Small intestine (tissue), 7 donors: ENCODE results near the gene TEX44. TPM values are rescaled to one million over a fixed set of nuclear protein-coding genes. Genes with fewer than 3 reads are reported as not detected.

Experiments
- DNase-seq, 2 donors: peaks; one replicate each; pipeline versions ENCODE4 v3.0.0 to v3.0.0-alpha.2; 2013
- FAIRE-seq: peaks from 2 replicates; lab custom pipeline; 2012; peaks lifted over from hg19 to GRCh38; lab: Jason Lieb, UNC
- H3K27ac ChIP-seq, 3 donors: one replicate each; pipeline ENCODE4 v1.5.1; 2013; ENCODE audit warnings: low read length in 2 of 3, mild to moderate bottlenecking in 2 of 3, control low read depth in 1 of 3, inconsistent platforms in 1 of 3, low read depth in 1 of 3, moderate library complexity in 1 of 3
- H3K27me3 ChIP-seq, 3 donors: one replicate each; pipeline ENCODE4 v1.6.1; 2013; ENCODE audit warnings: low read length in 3 of 3, inconsistent platforms in 1 of 3; ENCODE audit not compliant: control insufficient read depth in 3 of 3, insufficient read depth in 3 of 3
- H3K36me3 ChIP-seq, 3 donors: one replicate each; pipeline ENCODE4 v1.6.1; 2013; ENCODE audit warnings: low read length in 3 of 3, inconsistent platforms in 1 of 3, low read depth in 1 of 3, mild to moderate bottlenecking in 1 of 3, moderate library complexity in 1 of 3; ENCODE audit not compliant: control insufficient read depth in 3 of 3, insufficient read depth in 2 of 3
- H3K4me1 ChIP-seq, 3 donors: one replicate each; pipeline ENCODE4 v1.6.1; 2013; ENCODE audit warnings: low read length in 2 of 3, inconsistent platforms in 1 of 3, low read depth in 1 of 3, mild to moderate bottlenecking in 1 of 3, moderate library complexity in 1 of 3; ENCODE audit not compliant: control insufficient read depth in 3 of 3, insufficient read depth in 2 of 3
- H3K4me3 ChIP-seq, 3 donors: one replicate each; pipeline ENCODE4 v1.5.1; 2013; ENCODE audit warnings: low read length in 3 of 3, control low read depth in 1 of 3, inconsistent platforms in 1 of 3, low read depth in 1 of 3, mild to moderate bottlenecking in 1 of 3, moderate library complexity in 1 of 3
- H3K9me3 ChIP-seq, 2 donors: one replicate each; pipeline ENCODE4 v1.6.1; 2013; ENCODE audit warnings: low read depth in 1 of 2, low read length in 1 of 2; ENCODE audit not compliant: control insufficient read depth in 2 of 2, insufficient read depth in 1 of 2
- WGBS, 3 donors: extraction: QIAGEN DNeasy Blood & Tissue Kit; methylation state at CpG; one replicate each; pipeline ENCODE4 v1.1.7; 2013; 5-methylcytosine and 5-hydroxymethylcytosine counted together
- polyA plus RNA-seq, 4 donors: library from polyadenylated mRNA; stranded (reverse) in 3 of 4; unstranded in 1 of 4; fragments of 200-250 nt in 3 of 4; fragments of 120-200 nt in 1 of 4; gene quantifications; one replicate each; pipeline versions ENCODE4 v1.2.1 to v1.2.3, GENCODE V29; 2013
- donor health status: healthy with polysubstance abuse.
- donor health status: control.
- donor health status: control.
- donor health status: Bipolar disorder and iron deficiency.
- donor health status: healthy.

The TEX44 gene
- polyA plus RNA-seq, 4 donors = not detected

DNA sequence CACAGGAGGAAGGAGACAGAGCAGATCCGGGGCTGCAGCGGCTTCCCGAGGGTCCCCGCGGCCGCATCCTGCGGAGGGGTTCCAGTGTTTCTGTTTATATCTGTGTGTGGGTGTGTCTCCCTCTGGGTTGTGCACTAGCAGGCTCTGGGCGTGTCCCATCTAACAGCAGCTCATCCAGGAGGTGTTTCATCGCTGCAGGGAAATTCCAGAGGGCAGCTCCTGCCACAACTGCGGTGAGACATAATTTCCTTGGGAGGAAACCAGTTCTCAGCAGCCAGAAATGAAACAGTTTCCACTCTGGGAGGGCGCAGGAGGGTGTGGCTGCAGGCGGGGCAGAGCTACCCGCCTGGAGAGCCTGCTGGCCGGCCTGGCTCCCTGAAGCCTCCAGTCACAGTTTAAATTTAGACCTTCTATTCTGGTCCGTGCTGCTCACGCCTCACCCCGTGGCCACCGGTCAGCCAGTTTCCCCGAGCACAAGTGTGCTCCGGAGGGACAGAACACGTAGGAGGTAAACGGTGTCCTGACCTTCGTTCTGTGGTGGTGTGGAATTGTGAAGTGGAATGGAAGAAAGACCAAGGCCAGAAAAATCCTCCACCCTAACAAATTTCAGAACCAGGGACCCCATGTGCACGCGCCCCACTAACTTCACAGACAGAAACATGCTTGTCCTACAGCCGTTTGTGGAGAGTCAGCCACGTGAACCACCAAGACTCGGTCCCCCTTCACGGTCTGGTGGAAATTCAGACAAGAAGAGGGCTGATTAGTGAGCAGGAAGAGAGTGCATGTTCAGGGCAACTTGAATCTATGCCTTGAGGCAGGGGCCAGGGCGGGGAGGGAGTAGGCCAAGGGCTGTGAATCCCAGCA, 50.2 kb downstream of the TEX44 start:
- DNase-seq (peak; percentile 85 to 91), FAIRE-seq (no peak)
- H3K27me3 ChIP-seq = no peaks in the 10 kb centered on the region
- H3K9me3 ChIP-seq = no peaks in the 10 kb centered on the region
- no peaks in the 10 kb centered on the region for H3K36me3 ChIP-seq
- H3K27ac ChIP-seq = peak overlapping the region; percentile 12 to 93 (median 81)
- WGBS, 3 donors = 24 to 35% (median 27%) methylated on average over 30 of the region's 30 CpGs
- H3K4me3 ChIP-seq = no peak overlapping the region
- H3K4me1 ChIP-seq = peaks cover 0 to 21% (median 6%) of the 10 kb centered on the region in 3 donors

DNA sequence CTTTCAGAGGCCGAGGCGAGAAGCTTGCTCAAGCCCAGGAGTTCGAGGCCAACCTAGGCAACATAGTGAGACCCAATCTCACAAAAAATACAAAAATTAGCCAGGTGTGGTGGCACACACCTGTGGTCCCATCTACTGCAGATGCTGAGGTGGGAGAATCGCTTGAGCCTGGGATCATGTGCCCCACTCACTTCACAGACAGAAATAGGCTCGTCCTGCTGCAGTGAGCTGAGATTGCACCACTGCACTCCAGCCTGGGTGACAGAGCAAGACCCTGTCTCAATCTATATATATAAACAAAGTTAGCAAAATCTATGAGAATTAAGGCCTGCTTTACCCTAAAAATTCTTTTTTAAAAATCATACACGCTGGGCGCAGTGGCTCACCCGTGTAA, 50.8 kb downstream of the TEX44 start:
- FAIRE-seq = no peak
- WGBS, 3 donors = 85 to 93% (median 91%) methylated on average over 8 of the region's 8 CpGs

More for the DNA sequence above, 50.8 kb downstream of the TEX44 start:
- Histone ChIP-seq H3K9me3 (no peaks in the 10 kb centered on the region), H3K36me3 (no peaks in the 10 kb centered on the region), H3K27ac (peak overlapping the region; percentile 5 to 93 (median 81)), H3K4me3 (no peak overlapping the region), H3K4me1 (peaks cover 0 to 21% (median 6%) of the 10 kb centered on the region in 3 donors), H3K27me3 (no peaks in the 10 kb centered on the region)
- no peak for DNase-seq

Other genes starting within 250 kb of the TEX44 start
- gene B3GNT7, start 197.2 kb upstream of the TEX44 start, polyA plus RNA-seq = 10 to 100 TPM; 13.8 to 44.6 (median 18.3) TPM
- gene NCL, start 128.4 kb upstream of the TEX44 start, polyA plus RNA-seq = 100 to 1,000 TPM in 3 of 4 donors, 10 to 100 TPM in 1; 89.2 to 493 (median 192) TPM
- gene NMUR1, start 62.4 kb upstream of the TEX44 start, polyA plus RNA-seq = 1 to 10 TPM in 1 of 4 donors, under 1 TPM in 2, not detected in 1; 0.60 to 1.4 (median 0.81) TPM
- gene PTMA, start 115.7 kb downstream of the TEX44 start, polyA plus RNA-seq = 1,000 to 10,000 TPM; 1,019 to 2,156 (median 1,113) TPM
- 10 to 100 TPM; 13.2 to 28.1 (median 25.6) TPM for gene PDE6D, start 188.4 kb downstream of the TEX44 start, polyA plus RNA-seq
- gene COPS7B, start 193.6 kb downstream of the TEX44 start, polyA plus RNA-seq = 10 to 100 TPM in 3 of 4 donors, 1 to 10 TPM in 1; 9.5 to 36.4 (median 16.2) TPM